ENCODE measurements around the gene PNLIPRP1.

PNLIPRP1 gene

DNA sequence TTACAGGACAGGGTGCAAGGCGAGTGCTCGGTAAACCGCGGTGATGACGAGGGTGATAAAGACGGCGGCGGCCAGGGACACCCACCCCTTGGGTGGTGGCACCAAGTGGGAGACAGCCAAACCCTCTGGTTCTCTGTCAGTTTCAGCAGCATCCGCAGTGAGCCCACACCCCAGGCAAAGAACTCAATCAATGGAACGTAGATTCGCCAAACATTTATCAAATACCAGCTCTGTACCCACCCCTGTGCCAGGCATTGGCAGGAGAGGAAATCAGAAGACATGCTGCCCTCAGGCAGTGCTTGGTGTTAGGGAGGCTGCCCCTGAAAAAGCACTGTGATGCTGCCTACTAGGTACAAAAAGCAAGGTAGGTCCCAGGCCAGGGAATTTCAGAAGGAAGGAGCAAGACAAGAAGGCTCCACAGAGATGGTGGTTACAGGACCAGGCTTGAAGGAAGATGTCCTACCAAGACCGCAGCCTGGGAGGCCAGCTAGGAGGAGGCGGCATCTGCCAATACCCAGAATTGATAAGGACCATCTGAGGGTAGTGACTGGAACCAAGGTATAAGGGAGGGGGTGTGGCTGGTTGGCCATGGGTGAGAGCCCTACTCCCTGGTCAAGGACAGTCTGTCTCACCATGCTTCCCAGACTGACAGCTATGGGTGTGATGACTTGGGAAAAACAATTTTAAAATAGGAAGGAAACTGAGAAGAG is 19.8 kb downstream of the PNLIPRP1 start:
- H3K4me1 Mint-ChIP-seq, result no peaks in the 10 kb centered on the region

DNA sequence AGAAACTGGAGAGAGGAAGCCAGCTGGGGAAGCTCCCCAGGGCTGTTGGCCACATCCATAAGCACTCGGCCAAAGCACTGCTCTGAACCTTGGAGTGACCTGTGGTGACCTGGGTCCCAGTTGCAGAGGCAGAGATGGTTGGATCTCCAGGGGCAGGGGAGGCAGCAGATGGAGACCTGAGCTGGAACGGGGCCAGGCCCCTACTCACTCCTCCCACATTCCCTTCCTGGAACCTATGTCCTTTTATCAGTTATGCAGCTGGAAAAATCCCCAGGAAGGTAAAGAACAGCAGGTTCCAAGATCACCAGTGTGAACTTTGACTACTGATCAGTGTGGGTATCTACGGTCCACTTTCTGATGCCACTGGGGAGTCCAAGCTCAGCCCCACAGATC is 20.4 kb downstream of the PNLIPRP1 start:
- peaks cover 8% of the 10 kb centered on the region for H3K9me3 Mint-ChIP-seq
- peaks cover 9% of the 10 kb centered on the region for H3K27me3 Mint-ChIP-seq
- H3K4me3 Mint-ChIP-seq, result no peak overlapping the region
- no peaks in the 10 kb centered on the region for H3K4me1 Mint-ChIP-seq
- DNase-seq (ENCODE audit: low spot score in 2 of 2) (no peak), ATAC-seq (ENCODE audit: low read depth) (no peak)
- no peaks in the 10 kb centered on the region for H3K36me3 Mint-ChIP-seq
- no peak overlapping the region for H3K27ac Mint-ChIP-seq

More for the DNA sequence above, 19.8 kb downstream of the PNLIPRP1 start:
- ATAC-seq (ENCODE audit: low read depth) (no peak), DNase-seq (ENCODE audit: low spot score in 2 of 2) (no peak)
- no peak overlapping the region for H3K27ac Mint-ChIP-seq
- H3K9me3 Mint-ChIP-seq, result peaks cover 7% of the 10 kb centered on the region
- H3K27me3 Mint-ChIP-seq, result peaks cover 9% of the 10 kb centered on the region
- no peak overlapping the region for H3K4me3 Mint-ChIP-seq
- no peaks in the 10 kb centered on the region for H3K36me3 Mint-ChIP-seq

- Mint-ChIP-seq H3K36me3 (no peaks in the 10 kb centered on the region), H3K9me3 (peaks cover 6% of the 10 kb centered on the region), H3K27me3 (peaks cover 7% of the 10 kb centered on the region), H3K4me3 (no peak overlapping the region), H3K27ac (no peak overlapping the region), H3K4me1 (no peaks in the 10 kb centered on the region)
- ATAC-seq (ENCODE audit: low read depth) (no peak), DNase-seq (ENCODE audit: low spot score in 2 of 2) (no peak)
Measured at GRCh38 chr10:116612107-116612769, 21.5 kb downstream of the PNLIPRP1 start.

DNA sequence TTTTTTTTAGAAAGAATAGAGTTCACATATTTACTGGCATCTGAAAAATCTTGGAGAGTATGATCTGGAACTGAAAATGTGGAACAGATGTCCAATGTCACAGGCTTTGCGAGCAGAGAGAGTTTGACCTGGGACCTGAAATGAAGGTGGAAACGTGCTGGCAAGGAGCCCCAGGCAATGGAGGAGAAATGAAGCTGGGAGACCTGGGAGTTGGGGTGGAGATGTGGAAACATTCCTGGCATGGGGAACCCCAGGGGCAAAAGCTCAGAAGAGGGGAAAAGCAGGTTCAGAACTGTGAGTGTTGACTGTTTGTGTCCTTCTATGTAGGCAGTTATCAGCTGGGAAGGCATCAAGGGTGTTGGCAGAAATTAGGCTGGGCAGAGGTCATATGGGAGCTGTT is 22.7 kb downstream of the PNLIPRP1 start:
- peaks cover 6% of the 10 kb centered on the region for H3K9me3 Mint-ChIP-seq
- ATAC-seq (ENCODE audit: low read depth), result no peak
- H3K36me3 Mint-ChIP-seq, result no peaks in the 10 kb centered on the region
- peaks cover 5% of the 10 kb centered on the region for H3K27me3 Mint-ChIP-seq
- DNase-seq (ENCODE audit: low spot score in 2 of 2), result no peak
- no peak overlapping the region for H3K27ac Mint-ChIP-seq
- H3K4me3 Mint-ChIP-seq, result no peak overlapping the region
- H3K4me1 Mint-ChIP-seq, result no peaks in the 10 kb centered on the region

- Mint-ChIP-seq H3K4me3 (no peak overlapping the region), H3K27me3 (peaks cover 5% of the 10 kb centered on the region), H3K27ac (no peak overlapping the region), H3K9me3 (peaks cover 6% of the 10 kb centered on the region), H3K36me3 (no peaks in the 10 kb centered on the region), H3K4me1 (no peaks in the 10 kb centered on the region)
- DNase-seq (ENCODE audit: low spot score in 2 of 2), result no peak
- ATAC-seq (ENCODE audit: low read depth), result no peak
Measured at GRCh38 chr10:116614796-116615195, 24.0 kb downstream of the PNLIPRP1 start.

DNA sequence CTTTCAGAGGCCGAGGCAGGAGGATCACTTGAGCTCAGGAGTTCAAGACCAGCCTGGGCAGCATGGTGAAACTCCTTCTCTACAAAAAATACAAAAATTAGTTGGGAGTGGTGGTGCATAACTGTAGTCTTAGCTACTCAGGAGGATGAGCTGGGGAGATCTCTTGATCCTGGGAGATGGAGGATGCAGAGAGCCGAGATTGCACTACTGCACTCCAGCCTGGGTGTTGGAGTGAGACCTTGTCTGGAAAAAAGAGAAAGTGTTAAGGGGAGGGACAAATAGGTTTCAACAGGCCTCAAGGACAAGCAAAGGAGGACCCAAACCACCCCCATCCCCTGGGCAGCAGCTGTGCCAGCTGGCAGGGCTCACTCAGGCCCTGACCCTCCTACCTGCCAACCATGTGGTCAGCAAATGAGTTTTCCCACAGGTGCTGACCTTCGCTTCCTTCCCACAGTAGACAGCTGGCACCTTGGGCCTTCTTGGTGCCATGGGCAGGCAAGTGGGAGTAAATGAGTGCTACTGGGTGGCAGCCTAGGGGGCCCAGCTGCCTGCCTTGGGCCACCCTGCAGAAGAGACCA is 24.5 kb downstream of the PNLIPRP1 start:
- Mint-ChIP-seq H3K36me3 (no peaks in the 10 kb centered on the region), H3K9me3 (peaks cover 6% of the 10 kb centered on the region), H3K27me3 (peaks cover 2% of the 10 kb centered on the region), H3K4me3 (no peak overlapping the region), H3K27ac (no peak overlapping the region), H3K4me1 (no peaks in the 10 kb centered on the region)
- no peak for ATAC-seq (ENCODE audit: low read depth)
- no peak for DNase-seq (ENCODE audit: low spot score in 2 of 2)

- Mint-ChIP-seq H3K27ac (no peak within 1 kb of the TSS), H3K27me3 (no peaks in the 10 kb centered on the region), H3K36me3 (no peaks in the 10 kb centered on the region), H3K9me3 (peaks cover 1% of the 10 kb centered on the region), H3K4me1 (no peaks in the 10 kb centered on the region), H3K4me3 (no peak within 1 kb of the TSS)
- DNase-seq (ENCODE audit: low spot score in 2 of 2), result no peak
- ATAC-seq (ENCODE audit: low read depth), result no peak
Measured at GRCh38 chr10:116620423-116621400, 30.0 kb downstream of the PNLIPRP1 start, which contains the start of gene PNLIPRP2. Gene PNLIPRP2 (plus strand): TSS chr10:116620953.

DNA sequence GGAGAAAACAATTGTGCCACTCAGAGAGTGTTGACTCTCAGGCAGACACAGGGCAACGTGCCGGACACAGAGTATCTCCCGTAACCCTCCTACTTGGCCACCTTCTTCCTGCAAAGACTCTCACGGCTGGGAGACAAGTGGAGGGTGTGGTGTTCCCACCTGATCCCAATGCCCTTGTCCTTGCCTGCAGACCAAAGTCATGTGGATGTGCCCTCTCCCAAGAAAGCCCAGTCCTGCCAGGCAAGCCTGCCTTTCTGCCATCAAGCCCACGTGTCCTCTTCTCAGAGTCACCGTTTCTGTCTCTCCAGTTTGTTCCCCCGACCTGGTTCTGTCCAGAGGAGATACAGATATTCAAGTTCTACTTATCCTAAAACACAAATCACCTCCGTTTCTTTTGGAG is 30.7 kb downstream of the PNLIPRP1 start:
- ATAC-seq (ENCODE audit: low read depth) (no peak), DNase-seq (ENCODE audit: low spot score in 2 of 2) (no peak)
- peaks cover 1% of the 10 kb centered on the region for H3K27me3 Mint-ChIP-seq
- no peaks in the 10 kb centered on the region for H3K36me3 Mint-ChIP-seq
- no peaks in the 10 kb centered on the region for H3K4me1 Mint-ChIP-seq
- no peaks in the 10 kb centered on the region for H3K9me3 Mint-ChIP-seq
- H3K4me3 Mint-ChIP-seq, result no peak overlapping the region
- H3K27ac Mint-ChIP-seq, result no peak overlapping the region

DNA sequence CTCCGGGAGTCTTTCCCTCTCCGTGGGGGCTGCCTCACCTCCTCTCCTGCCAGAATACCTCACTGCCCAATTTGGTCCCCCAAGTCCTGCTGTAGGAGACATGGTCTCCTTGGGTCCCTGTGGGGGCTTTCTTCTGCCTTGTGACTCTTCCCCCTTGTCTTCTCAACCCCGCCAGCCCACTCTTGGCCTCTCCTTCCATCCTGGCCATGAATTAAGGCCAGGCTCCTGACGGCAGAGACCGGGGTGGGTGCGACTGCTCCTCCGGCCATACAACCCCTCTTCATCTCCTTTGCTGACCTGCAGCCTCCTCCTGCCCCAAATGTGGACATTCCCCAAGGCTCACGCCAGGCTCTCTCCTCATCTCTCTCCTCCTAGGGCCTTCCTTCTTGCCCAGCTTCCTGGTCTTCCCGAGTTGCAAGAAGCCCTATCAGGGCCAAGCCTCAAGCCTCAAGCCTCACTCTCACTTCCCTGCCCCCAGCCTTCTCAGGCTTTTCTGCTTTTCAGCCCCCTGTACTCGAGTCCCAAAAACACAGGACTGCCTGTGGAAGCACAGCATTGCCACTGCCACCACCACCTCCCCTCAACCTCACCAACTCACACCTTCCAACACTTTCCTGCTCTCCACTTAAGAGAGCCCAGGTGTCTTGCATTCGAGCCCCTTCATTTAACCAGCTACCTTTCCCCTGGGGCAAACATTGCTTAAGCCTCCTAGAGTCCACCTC is 31.3 kb downstream of the PNLIPRP1 start:
- no peaks in the 10 kb centered on the region for H3K9me3 Mint-ChIP-seq
- H3K27ac Mint-ChIP-seq, result no peak overlapping the region
- H3K4me3 Mint-ChIP-seq, result no peak overlapping the region
- H3K4me1 Mint-ChIP-seq, result no peaks in the 10 kb centered on the region
- peaks cover 1% of the 10 kb centered on the region for H3K27me3 Mint-ChIP-seq
- no peaks in the 10 kb centered on the region for H3K36me3 Mint-ChIP-seq
- DNase-seq (ENCODE audit: low spot score in 2 of 2), result no peak
- ATAC-seq (ENCODE audit: low read depth), result no peak

- ATAC-seq (ENCODE audit: low read depth) (no peak), DNase-seq (ENCODE audit: low spot score in 2 of 2) (no peak)
- H3K27me3 Mint-ChIP-seq, result peaks cover 1% of the 10 kb centered on the region
- no peaks in the 10 kb centered on the region for H3K36me3 Mint-ChIP-seq
- H3K9me3 Mint-ChIP-seq, result no peaks in the 10 kb centered on the region
- no peaks in the 10 kb centered on the region for H3K4me1 Mint-ChIP-seq
- H3K4me3 Mint-ChIP-seq, result no peak overlapping the region
- H3K27ac Mint-ChIP-seq, result no peak overlapping the region
Measured at GRCh38 chr10:116625845-116626244, 35.1 kb downstream of the PNLIPRP1 start.

DNA sequence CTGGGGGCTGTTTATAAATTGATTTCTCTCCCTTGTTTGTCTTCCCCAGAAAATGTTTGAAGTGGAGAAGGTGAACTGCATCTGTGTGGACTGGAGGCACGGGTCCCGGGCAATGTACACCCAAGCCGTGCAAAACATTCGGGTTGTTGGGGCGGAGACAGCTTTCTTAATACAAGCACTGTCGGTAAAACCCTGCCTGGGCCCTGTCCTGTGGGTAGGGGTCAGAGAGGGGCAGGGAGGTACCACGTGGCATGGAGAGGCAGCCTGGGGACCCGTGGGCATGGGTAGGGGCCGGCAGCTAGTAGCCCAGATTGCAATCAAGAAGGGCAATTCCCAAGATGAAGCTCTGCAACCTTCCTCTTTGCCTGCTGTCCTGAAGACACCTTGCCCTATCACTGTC is 36.1 kb downstream of the PNLIPRP1 start:
- no peak for ATAC-seq (ENCODE audit: low read depth)
- no peak overlapping the region for H3K4me3 Mint-ChIP-seq
- DNase-seq (ENCODE audit: low spot score in 2 of 2), result no peak

GRCh38 chr10:116627386-116627933 is 36.7 kb downstream of the PNLIPRP1 start:
- Mint-ChIP-seq H3K4me1 (no peaks in the 10 kb centered on the region), H3K4me3 (no peak overlapping the region), H3K27ac (no peak overlapping the region), H3K36me3 (no peaks in the 10 kb centered on the region), H3K27me3 (peaks cover 1% of the 10 kb centered on the region), H3K9me3 (no peaks in the 10 kb centered on the region)
- ATAC-seq (ENCODE audit: low read depth) (no peak), DNase-seq (ENCODE audit: low spot score in 2 of 2) (no peak)

More for the DNA sequence above, 36.1 kb downstream of the PNLIPRP1 start:
- peaks cover 1% of the 10 kb centered on the region for H3K27me3 Mint-ChIP-seq
- no peaks in the 10 kb centered on the region for H3K9me3 Mint-ChIP-seq
- no peaks in the 10 kb centered on the region for H3K36me3 Mint-ChIP-seq
- H3K4me1 Mint-ChIP-seq, result no peaks in the 10 kb centered on the region
- H3K27ac Mint-ChIP-seq, result no peak overlapping the region

- H3K27ac Mint-ChIP-seq, result no peak overlapping the region
- no peaks in the 10 kb centered on the region for H3K36me3 Mint-ChIP-seq
- peaks cover 1% of the 10 kb centered on the region for H3K27me3 Mint-ChIP-seq
- DNase-seq (ENCODE audit: low spot score in 2 of 2) (no peak), ATAC-seq (ENCODE audit: low read depth) (no peak)
- H3K9me3 Mint-ChIP-seq, result peaks cover 4% of the 10 kb centered on the region
- H3K4me3 Mint-ChIP-seq, result no peak overlapping the region
- H3K4me1 Mint-ChIP-seq, result no peaks in the 10 kb centered on the region
Measured at GRCh38 chr10:116629340-116629739, 38.6 kb downstream of the PNLIPRP1 start.
